SK-N-SH (cell line): ENCODE measurements around the gene ALDH4A1. TPM values are rescaled to one million over a fixed set of nuclear protein-coding genes. Genes with fewer than 3 reads are reported as not detected.

Source experiments
- CTCF ChIA-PET: fragments of 300-600, 350-600 bp; formaldehyde crosslinking; extraction: SDS; loops from one replicate; lab custom pipeline; 2021; lab: Yijun Ruan, JAX
- POLR2A ChIA-PET: fragments of 350-600 bp; sonication (Branson Sonifier 250); formaldehyde crosslinking; extraction: SDS; loops from one replicate; lab custom pipeline; 2020; ENCODE audit warnings: antibody characterized with exemption, inconsistent platforms; lab: Yijun Ruan, JAX
- DNase-seq: peaks from one replicate; pipeline ENCODE4 v3.0.0; 2012
- H2AFZ ChIP-seq: fragments of 200-600 bp; sonication (generic); 2 replicates; pipeline ENCODE4 v1.8.1; 2016; ENCODE audit warnings: antibody characterized with exemption, mild to moderate bottlenecking, low read depth
- H3F3A ChIP-seq: fragments of 200-600 bp; sonication (generic); replicated peaks from 2 replicates; pipeline ENCODE3; 2016; ENCODE audit warnings: antibody characterized with exemption, mild to moderate bottlenecking; ENCODE audit not compliant: insufficient read depth
- H3K27ac ChIP-seq, 2 experiments: fragments of 200-500 bp in 1 of 2; fragments of 200-600 bp in 1 of 2; sonication (Bioruptor generic) in 1 of 2; sonication (generic), shearing (Covaris generic) in 1 of 2; 2 replicates each; pipeline versions ENCODE4 v1.5.1 to v1.6.1; 2014 to 2016; ENCODE audit warnings: low read depth in 2 of 2, inconsistent platforms in 1 of 2, low read length in 1 of 2, mild to moderate bottlenecking in 1 of 2, mixed read lengths in 1 of 2
- H3K27me3 ChIP-seq: fragments of 200-600 bp; sonication (generic), shearing (Covaris generic); 2 replicates; pipeline ENCODE4 v1.6.1; 2016; ENCODE audit warnings: mixed run types; ENCODE audit not compliant: insufficient read depth
- H3K36me3 ChIP-seq, 2 experiments: fragments of 200-500 bp in 1 of 2; fragments of 200-600 bp in 1 of 2; sonication (Bioruptor generic) in 1 of 2; sonication (generic) in 1 of 2; replicated peaks in 1 of 2; 2 replicates each; pipeline versions ENCODE3 to v1.5.1; 2014 to 2016; ENCODE audit warnings: low read length in 1 of 2, mild to moderate bottlenecking in 1 of 2; ENCODE audit not compliant: insufficient read depth in 2 of 2, control insufficient read depth in 1 of 2
- H3K4me1 ChIP-seq, 2 experiments: fragments of 200-500 bp in 1 of 2; fragments of 200-600 bp in 1 of 2; sonication (Bioruptor generic) in 1 of 2; sonication (generic), shearing (Covaris generic) in 1 of 2; 2 replicates each; pipeline versions ENCODE4 v1.5.1 to v1.6.1; 2014 to 2016; ENCODE audit warnings: low read depth in 1 of 2, low read length in 1 of 2, mixed run types in 1 of 2; ENCODE audit not compliant: insufficient read depth in 2 of 2, control insufficient read depth in 1 of 2
- H3K4me2 ChIP-seq: fragments of 200-600 bp; sonication (generic), shearing (Covaris generic); 2 replicates; pipeline ENCODE4 v1.6.1; 2017; ENCODE audit warnings: mixed run types
- H3K4me3 ChIP-seq, 2 experiments: fragments of 200-500 bp in 1 of 2; fragments of 200-600 bp in 1 of 2; sonication (Bioruptor generic) in 1 of 2; sonication (generic), shearing (Covaris generic) in 1 of 2; 2 replicates each; pipeline versions ENCODE4 v1.5.1 to v1.8.1; 2014 to 2016; ENCODE audit warnings: low read depth in 2 of 2, inconsistent platforms in 1 of 2, low read length in 1 of 2, mild to moderate bottlenecking in 1 of 2, mixed read lengths in 1 of 2, moderate library complexity in 1 of 2
- H3K79me2 ChIP-seq: fragments of 200-600 bp; sonication (generic); 2 replicates; pipeline ENCODE4 v1.8.1; 2017; ENCODE audit warnings: mild to moderate bottlenecking; ENCODE audit not compliant: insufficient read depth
- H3K9ac ChIP-seq: fragments of 200-600 bp; sonication (generic); 2 replicates; pipeline ENCODE4 v1.6.1; 2017; ENCODE audit warnings: mixed run types
- H3K9me2 ChIP-seq: fragments of 200-600 bp; sonication (generic); 2 replicates; pipeline ENCODE4 v1.6.1; 2017; ENCODE audit warnings: mixed run types
- H3K9me3 ChIP-seq: fragments of 200-600 bp; sonication (generic); 2 replicates; pipeline ENCODE4 v1.6.1; 2017; ENCODE audit warnings: mixed run types, mild to moderate bottlenecking, moderate library complexity
- H4K20me1 ChIP-seq: fragments of 200-600 bp; sonication (generic); 2 replicates; pipeline ENCODE4 v1.6.1; 2017; ENCODE audit warnings: mild to moderate bottlenecking, mixed run types; ENCODE audit not compliant: insufficient read depth
- ELF1 ChIP-seq: IDR thresholded peaks from 2 replicates; pipeline ENCODE4 v1.4.0; 2012
- JUND ChIP-seq: IDR thresholded peaks from 2 replicates; pipeline ENCODE4 v1.4.0; 2012
- MEF2A ChIP-seq: IDR thresholded peaks from 2 replicates; pipeline ENCODE4 v1.4.0; 2012; ENCODE audit warnings: low read depth, borderline replicate concordance
- MXI1 ChIP-seq: IDR thresholded peaks from 2 replicates; pipeline ENCODE4 v1.6.1; 2012; ENCODE audit warnings: mild to moderate bottlenecking, low read depth, low read length, improper control_type of control experiment
- RAD21 ChIP-seq: IDR thresholded peaks from 2 replicates; pipeline ENCODE4 v1.6.1; 2012; ENCODE audit warnings: mild to moderate bottlenecking, low read length
- USF1 ChIP-seq: IDR thresholded peaks from 2 replicates; pipeline ENCODE4 v1.4.0; 2012; ENCODE audit warnings: low read depth, borderline replicate concordance
- ZBTB33 ChIP-seq: IDR thresholded peaks from 2 replicates; pipeline ENCODE4 v1.4.0; 2012; ENCODE audit warnings: low read depth, borderline replicate concordance
- WGBS: methylation state at CpG from one replicate; pipeline ENCODE4 v1.1.6; 2017; ENCODE audit warnings: low lambda C conversion rate; 5-methylcytosine and 5-hydroxymethylcytosine counted together
- polyA plus RNA-seq, 3 experiments: library from polyadenylated mRNA; depleted of rRNA; stranded (reverse); fragments of >200 nt; gene quantifications; 2 replicates each; pipeline ENCODE4 v1.2.3, GENCODE V29; 2012

ALDH4A1 gene
- polyA plus RNA-seq, 1 of the 3 experiments (the other 2 are of a cell fraction), result 18.5 TPM

- Histone ChIP-seq H3K4me1 (peaks cover 1 to 4% of the 10 kb centered on the region in 2 experiments; a peak in 2 of 4 replicates), H3K4me2 (no peak overlapping the region), H4K20me1 (no peaks in the 10 kb centered on the region), H3K79me2 (no peaks in the 10 kb centered on the region), H3K9ac (no peak overlapping the region), H3K27ac (no peak overlapping the region), H3K4me3 (no peak overlapping the region), H3K27me3 (no peaks in the 10 kb centered on the region), H3F3A (peaks cover 5% of the 10 kb centered on the region), H3K9me2 (no peaks in the 10 kb centered on the region), H3K36me3 (peaks cover 0 to 3% of the 10 kb centered on the region in 2 experiments), H2AFZ (no peak overlapping the region), H3K9me3 (no peaks in the 10 kb centered on the region)
- CTCF ChIA-PET, result interaction anchor here (0.7 to 25.9 kb wide), 47 partner anchors 10 to 746 kb away, joined by 3 to 350 read pairs (median 4); partner anchors contain the start of genes ALDH4A1, EMC1, IFFO2 and MRTO4
- TF ChIP-seq RAD21 (no peak), ELF1 (no peak), MXI1 (no peak), JUND (no peak)
- WGBS, result 61% methylated on average over 6 of the region's 6 CpGs
- DNase-seq, result no peak
- POLR2A ChIA-PET, result interaction anchor here (2.4 kb wide), 1 partner anchor 18 kb away, joined by 8 read pairs; the partner anchor contains the start of gene ALDH4A1
Measured at GRCh38 chr1:18884727-18885126, 17.6 kb downstream of the ALDH4A1 start.

- Histone ChIP-seq H3K9ac (no peak overlapping the region), H2AFZ (no peak overlapping the region), H4K20me1 (no peaks in the 10 kb centered on the region), H3K4me1 (peaks cover 3 to 4% of the 10 kb centered on the region in 2 experiments; a peak in 2 of 4 replicates), H3K36me3 (peaks cover 0 to 3% of the 10 kb centered on the region in 2 experiments), H3K9me3 (no peaks in the 10 kb centered on the region), H3K27me3 (no peaks in the 10 kb centered on the region), H3K27ac (no peak overlapping the region), H3K9me2 (no peaks in the 10 kb centered on the region), H3K4me2 (no peak overlapping the region), H3K79me2 (no peaks in the 10 kb centered on the region), H3K4me3 (no peak overlapping the region; a peak in 1 of 4 replicates), H3F3A (peaks cover 5% of the 10 kb centered on the region)
- ChIA-PET CTCF (interaction anchor here (0.6 to 25.9 kb wide), 55 partner anchors 10 to 924 kb away, joined by 3 to 350 read pairs (median 4); partner anchors contain the start of genes ALDH4A1, EMC1, IFFO2 and MRTO4), POLR2A (interaction anchor here (2.4 kb wide), 1 partner anchor 18 kb away, joined by 8 read pairs; the partner anchor contains the start of gene ALDH4A1)
- 34% methylated on average over 4 of the region's 4 CpGs for WGBS
- DNase-seq, result no peak
- TF ChIP-seq USF1 (no peak), MEF2A (no peak), ZBTB33 (no peak), ELF1 (no peak)
Measured at GRCh38 chr1:18884419-18884717, 18.0 kb downstream of the ALDH4A1 start.
